Endothelial cell of umbilical vein (primary cell): Measurements from ENCODE around the gene LTBP2.

Source experiments
- CTCF ChIP-seq, 2 donors: IDR thresholded peaks; 1 replicate in 1 of 2; 2 replicates in 1 of 2; pipeline ENCODE4 v1.5.1; 2011; ENCODE audit warnings: low read length in 2 of 2, mild to moderate bottlenecking in 2 of 2, moderate library complexity in 2 of 2, control low read depth in 1 of 2, inconsistent platforms in 1 of 2, low read depth in 1 of 2; ENCODE audit not compliant: insufficient read depth in 1 of 2; ENCODE audit errors: extremely low read depth in 1 of 2
- TF ChIP-seq, protein P1 (sequence below): IDR thresholded peaks from 2 replicates; pipeline ENCODE4 v1.6.1; 2011; ENCODE audit not compliant: insufficient read depth, insufficient read length

DNA sequence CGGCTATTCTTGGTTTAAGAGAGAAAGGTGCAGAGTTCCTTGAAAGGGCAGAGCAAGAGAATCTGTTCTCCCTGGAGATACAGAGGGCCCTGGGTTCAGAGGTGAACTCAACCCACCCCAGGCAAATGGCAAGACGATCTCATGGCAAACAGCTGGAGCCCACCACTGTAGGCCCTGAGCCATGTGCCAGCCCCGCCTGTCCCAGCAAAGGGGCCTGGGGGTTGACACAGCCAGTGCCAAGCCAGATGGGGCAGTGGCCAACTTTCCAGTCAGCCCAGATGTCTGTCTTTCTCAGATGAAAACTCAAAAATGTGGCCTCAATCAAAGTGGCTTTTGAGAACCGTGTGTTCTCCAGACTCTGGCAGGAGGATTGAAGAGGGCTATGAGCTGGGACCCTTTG, 66.7 kb downstream of the LTBP2 start:
- TF ChIP-seq, protein P1, sequence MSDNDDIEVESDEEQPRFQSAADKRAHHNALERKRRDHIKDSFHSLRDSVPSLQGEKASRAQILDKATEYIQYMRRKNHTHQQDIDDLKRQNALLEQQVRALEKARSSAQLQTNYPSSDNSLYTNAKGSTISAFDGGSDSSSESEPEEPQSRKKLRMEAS, result no peak
- TF ChIP-seq CTCF (IDR thresholded peaks at IDR 0.05; ENCODE audit: extremely low read depth in 1 of 2, insufficient read depth in 1 of 2, low read depth in 1 of 2, low read length in 2 of 2), result no peak
